GM08714 (cell line): ENCODE measurements around the gene SEPTIN8.

Experiments used
- H3K4me3 ChIP-seq: fragments of 200-500 bp; sonication (Bioruptor generic); 2 replicates; pipeline ENCODE4 v1.5.1; 2014; ENCODE audit warnings: mild to moderate bottlenecking, low read length, inconsistent platforms
- ZNF274 ChIP-seq: IDR thresholded peaks from 2 replicates; pipeline ENCODE4 v1.6.1; 2012; ENCODE audit warnings: mild to moderate bottlenecking, low read depth, low read length

SEPTIN8 gene

GRCh38 chr5:132767150-132767549 lies 9.9 kb downstream of the SEPTIN8 start:
- no peak for TF ChIP-seq ZNF274
- H3K4me3 ChIP-seq = no peak overlapping the region

GRCh38 chr5:132766806-132767055 lies 10.3 kb downstream of the SEPTIN8 start:
- no peak for TF ChIP-seq ZNF274
- H3K4me3 ChIP-seq = no peak overlapping the region

- H3K4me3 ChIP-seq = no peak overlapping the region
- TF ChIP-seq ZNF274 = no peak
These were observed 10.8 kb downstream of the SEPTIN8 start for GRCh38 chr5:132766020-132766805.

- H3K4me3 ChIP-seq = no peak overlapping the region
- no peak for TF ChIP-seq ZNF274
These were observed 11.6 kb downstream of the SEPTIN8 start for GRCh38 chr5:132765311-132766019.

GRCh38 chr5:132764671-132765238 lies 12.3 kb downstream of the SEPTIN8 start:
- no peak for TF ChIP-seq ZNF274
- H3K4me3 ChIP-seq = no peak overlapping the region

- no peak overlapping the region for H3K4me3 ChIP-seq
- no peak for TF ChIP-seq ZNF274
These were observed 13.0 kb downstream of the SEPTIN8 start for GRCh38 chr5:132764051-132764450.

- TF ChIP-seq ZNF274 = no peak
- no peak overlapping the region for H3K4me3 ChIP-seq
These were observed 13.6 kb downstream of the SEPTIN8 start for GRCh38 chr5:132763181-132764036.

GRCh38 chr5:132762246-132763000 lies 14.6 kb downstream of the SEPTIN8 start:
- TF ChIP-seq ZNF274 = no peak

GRCh38 chr5:132761321-132762240 lies 15.5 kb downstream of the SEPTIN8 start:
- TF ChIP-seq ZNF274 = no peak
- H3K4me3 ChIP-seq = no peak overlapping the region

More at GRCh38 chr5:132762246-132763000, 14.6 kb downstream of the SEPTIN8 start:
- no peak overlapping the region for H3K4me3 ChIP-seq

GRCh38 chr5:132760601-132761317 lies 16.3 kb downstream of the SEPTIN8 start:
- no peak for TF ChIP-seq ZNF274
- H3K4me3 ChIP-seq = no peak overlapping the region

- TF ChIP-seq ZNF274 = no peak
- no peak overlapping the region for H3K4me3 ChIP-seq
These were observed 17.0 kb downstream of the SEPTIN8 start for GRCh38 chr5:132760049-132760420.
